Stimulated activated CD4-positive, alpha-beta T cell treated with anti-CD3 and anti-CD28 coated beads, Interleukin-1b, Interleukin-23, amount 100 ng/mL, for 1 hour (primary cell): ENCODE data around the gene CSTPP1.
"Not testable (repeated sequence)": the region's sequence is repeated elsewhere in the genome, so short reads cannot be mapped to it uniquely, and the experiment has no call there.

Experiments
- DNase-seq, 2 donors: peaks; one replicate each; pipeline ENCODE4 v3.0.0-alpha.2; 2020; ENCODE audit warnings: low read depth in 2 of 2

Gene CSTPP1

GRCh38 chr11:46991391-46991790 is 54.8 kb downstream of the CSTPP1 start:
- no peak for DNase-seq

- DNase-seq = not testable (repeated sequence)
Observed at GRCh38 chr11:46992386-46992785, 55.8 kb downstream of the CSTPP1 start.

- DNase-seq = not testable (repeated sequence)
Observed at GRCh38 chr11:46997796-46998195, 61.2 kb downstream of the CSTPP1 start.

GRCh38 chr11:46999217-46999616 is 62.7 kb downstream of the CSTPP1 start:
- DNase-seq = no peak

GRCh38 chr11:47000033-47000432 is 63.5 kb downstream of the CSTPP1 start:
- no peak for DNase-seq

GRCh38 chr11:47001781-47002181 is 65.2 kb downstream of the CSTPP1 start:
- DNase-seq = no peak

GRCh38 chr11:47002390-47002789 is 65.8 kb downstream of the CSTPP1 start:
- no peak for DNase-seq

GRCh38 chr11:47003180-47003877 is 66.8 kb downstream of the CSTPP1 start:
- no peak for DNase-seq

GRCh38 chr11:47004595-47005033 is 68.1 kb downstream of the CSTPP1 start:
- no peak for DNase-seq

- DNase-seq = no peak
Observed at GRCh38 chr11:47005441-47005840, 68.9 kb downstream of the CSTPP1 start.

- no peak for DNase-seq
Observed at GRCh38 chr11:47007579-47007978, 71.0 kb downstream of the CSTPP1 start.

- no peak for DNase-seq
Observed at GRCh38 chr11:47010179-47010578, 73.6 kb downstream of the CSTPP1 start.

- no peak for DNase-seq
Observed at GRCh38 chr11:47014097-47014496, 77.5 kb downstream of the CSTPP1 start.

GRCh38 chr11:47018637-47019036 is 82.1 kb downstream of the CSTPP1 start:
- DNase-seq = no peak

- DNase-seq = no peak
Observed at GRCh38 chr11:47020793-47021526, 84.4 kb downstream of the CSTPP1 start.

- DNase-seq = no peak
Observed at GRCh38 chr11:47021527-47021818, 84.9 kb downstream of the CSTPP1 start.

GRCh38 chr11:47021965-47022364 is 85.4 kb downstream of the CSTPP1 start:
- no peak for DNase-seq

- no peak for DNase-seq
Observed at GRCh38 chr11:47028195-47029093, 91.9 kb downstream of the CSTPP1 start.

- no peak for DNase-seq
Observed at GRCh38 chr11:47033439-47033838, 96.9 kb downstream of the CSTPP1 start.

- no peak for DNase-seq
Observed at GRCh38 chr11:47034091-47034490, 97.5 kb downstream of the CSTPP1 start.

- no peak for DNase-seq
Observed at GRCh38 chr11:47035108-47035507, 98.5 kb downstream of the CSTPP1 start.

- no peak for DNase-seq
Observed at GRCh38 chr11:47044119-47044518, 107.6 kb downstream of the CSTPP1 start.
